Measurements from ENCODE around the gene CAPN5.

DNA sequence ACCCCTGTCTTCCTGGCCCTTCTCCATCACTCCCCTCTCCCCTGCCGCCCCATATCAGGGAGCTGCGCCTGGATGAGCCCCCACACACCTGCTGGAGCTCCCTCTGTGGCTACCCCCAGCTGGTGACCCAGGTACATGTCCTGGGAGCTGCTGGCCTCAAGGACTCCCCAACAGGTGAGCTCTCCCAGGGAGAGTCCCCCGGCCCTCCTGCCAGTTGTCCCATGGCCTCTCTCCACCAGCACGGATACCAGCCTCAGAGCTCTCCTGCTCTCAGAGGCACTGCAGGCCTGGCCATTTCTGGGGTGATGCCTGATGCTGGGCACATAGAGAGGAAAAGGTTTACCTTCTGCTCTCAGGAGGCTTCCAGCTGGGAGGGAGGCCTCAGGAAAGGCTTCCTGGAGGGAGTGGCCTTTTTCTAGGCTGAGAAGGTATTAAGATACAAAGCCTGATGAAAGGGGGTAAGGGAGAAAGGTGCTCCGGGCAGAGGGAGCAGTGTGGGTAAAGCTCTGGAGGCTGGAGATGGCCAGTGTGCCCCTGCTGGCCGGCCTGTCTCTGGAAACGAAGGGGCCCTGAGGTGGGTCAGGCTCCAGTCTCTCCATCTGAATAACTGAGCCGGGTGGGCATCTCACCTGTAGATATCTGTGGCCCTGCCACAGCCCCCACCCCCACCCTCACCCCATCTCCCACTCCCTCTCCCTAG lies 55.3 kb downstream of the CAPN5 start:
- TF ChIP-seq ZNF384 (IDR thresholded peaks at IDR 0.05; ENCODE audit: borderline replicate concordance, low read depth, low read length) (no peak), RFX5 (IDR thresholded peaks at IDR 0.05; ENCODE audit: low read depth, low read length) (no peak), NFYB (IDR thresholded peaks at IDR 0.05; ENCODE audit: insufficient read depth, low read depth, low read length) (no peak), ASH2L (IDR thresholded peaks at IDR 0.05; ENCODE audit: borderline replicate concordance, low read depth) (no peak), KLF5 (IDR thresholded peaks at IDR 0.05; ENCODE audit: partially characterized antibody) (no peak), SPI1 (IDR thresholded peaks at IDR 0.05; ENCODE audit: borderline replicate concordance, insufficient read depth, low read depth, low read length) (no peak), YY1 (IDR thresholded peaks at IDR 0.05; ENCODE audit: low read depth, low read length) (no peak), SRF (IDR thresholded peaks at IDR 0.05; ENCODE audit: low read depth in 2 of 2, low read length in 2 of 2) (no peak), SIX5 (IDR thresholded peaks at IDR 0.05; ENCODE audit: low read depth, low read length, severe bottlenecking) (no peak), EP300 (IDR thresholded peaks at IDR 0.05; ENCODE audit: borderline replicate concordance in 1 of 2, control insufficient read depth in 1 of 2, low read depth in 2 of 2, low read length in 2 of 2) (no peak)
- TF ChIP-seq, protein P1, sequence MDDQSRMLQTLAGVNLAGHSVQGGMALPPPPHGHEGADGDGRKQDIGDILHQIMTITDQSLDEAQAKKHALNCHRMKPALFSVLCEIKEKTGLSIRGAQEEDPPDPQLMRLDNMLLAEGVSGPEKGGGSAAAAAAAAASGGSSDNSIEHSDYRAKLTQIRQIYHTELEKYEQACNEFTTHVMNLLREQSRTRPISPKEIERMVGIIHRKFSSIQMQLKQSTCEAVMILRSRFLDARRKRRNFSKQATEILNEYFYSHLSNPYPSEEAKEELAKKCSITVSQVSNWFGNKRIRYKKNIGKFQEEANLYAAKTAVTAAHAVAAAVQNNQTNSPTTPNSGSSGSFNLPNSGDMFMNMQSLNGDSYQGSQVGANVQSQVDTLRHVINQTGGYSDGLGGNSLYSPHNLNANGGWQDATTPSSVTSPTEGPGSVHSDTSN (IDR thresholded peaks at IDR 0.05; ENCODE audit: insufficient replicate concordance, low read depth, low read length): no peak
- TF ChIP-seq, protein P2, sequence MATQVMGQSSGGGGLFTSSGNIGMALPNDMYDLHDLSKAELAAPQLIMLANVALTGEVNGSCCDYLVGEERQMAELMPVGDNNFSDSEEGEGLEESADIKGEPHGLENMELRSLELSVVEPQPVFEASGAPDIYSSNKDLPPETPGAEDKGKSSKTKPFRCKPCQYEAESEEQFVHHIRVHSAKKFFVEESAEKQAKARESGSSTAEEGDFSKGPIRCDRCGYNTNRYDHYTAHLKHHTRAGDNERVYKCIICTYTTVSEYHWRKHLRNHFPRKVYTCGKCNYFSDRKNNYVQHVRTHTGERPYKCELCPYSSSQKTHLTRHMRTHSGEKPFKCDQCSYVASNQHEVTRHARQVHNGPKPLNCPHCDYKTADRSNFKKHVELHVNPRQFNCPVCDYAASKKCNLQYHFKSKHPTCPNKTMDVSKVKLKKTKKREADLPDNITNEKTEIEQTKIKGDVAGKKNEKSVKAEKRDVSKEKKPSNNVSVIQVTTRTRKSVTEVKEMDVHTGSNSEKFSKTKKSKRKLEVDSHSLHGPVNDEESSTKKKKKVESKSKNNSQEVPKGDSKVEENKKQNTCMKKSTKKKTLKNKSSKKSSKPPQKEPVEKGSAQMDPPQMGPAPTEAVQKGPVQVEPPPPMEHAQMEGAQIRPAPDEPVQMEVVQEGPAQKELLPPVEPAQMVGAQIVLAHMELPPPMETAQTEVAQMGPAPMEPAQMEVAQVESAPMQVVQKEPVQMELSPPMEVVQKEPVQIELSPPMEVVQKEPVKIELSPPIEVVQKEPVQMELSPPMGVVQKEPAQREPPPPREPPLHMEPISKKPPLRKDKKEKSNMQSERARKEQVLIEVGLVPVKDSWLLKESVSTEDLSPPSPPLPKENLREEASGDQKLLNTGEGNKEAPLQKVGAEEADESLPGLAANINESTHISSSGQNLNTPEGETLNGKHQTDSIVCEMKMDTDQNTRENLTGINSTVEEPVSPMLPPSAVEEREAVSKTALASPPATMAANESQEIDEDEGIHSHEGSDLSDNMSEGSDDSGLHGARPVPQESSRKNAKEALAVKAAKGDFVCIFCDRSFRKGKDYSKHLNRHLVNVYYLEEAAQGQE (IDR thresholded peaks at IDR 0.05; ENCODE audit: low read depth, low read length): no peak
- TF ChIP-seq, protein P3, sequence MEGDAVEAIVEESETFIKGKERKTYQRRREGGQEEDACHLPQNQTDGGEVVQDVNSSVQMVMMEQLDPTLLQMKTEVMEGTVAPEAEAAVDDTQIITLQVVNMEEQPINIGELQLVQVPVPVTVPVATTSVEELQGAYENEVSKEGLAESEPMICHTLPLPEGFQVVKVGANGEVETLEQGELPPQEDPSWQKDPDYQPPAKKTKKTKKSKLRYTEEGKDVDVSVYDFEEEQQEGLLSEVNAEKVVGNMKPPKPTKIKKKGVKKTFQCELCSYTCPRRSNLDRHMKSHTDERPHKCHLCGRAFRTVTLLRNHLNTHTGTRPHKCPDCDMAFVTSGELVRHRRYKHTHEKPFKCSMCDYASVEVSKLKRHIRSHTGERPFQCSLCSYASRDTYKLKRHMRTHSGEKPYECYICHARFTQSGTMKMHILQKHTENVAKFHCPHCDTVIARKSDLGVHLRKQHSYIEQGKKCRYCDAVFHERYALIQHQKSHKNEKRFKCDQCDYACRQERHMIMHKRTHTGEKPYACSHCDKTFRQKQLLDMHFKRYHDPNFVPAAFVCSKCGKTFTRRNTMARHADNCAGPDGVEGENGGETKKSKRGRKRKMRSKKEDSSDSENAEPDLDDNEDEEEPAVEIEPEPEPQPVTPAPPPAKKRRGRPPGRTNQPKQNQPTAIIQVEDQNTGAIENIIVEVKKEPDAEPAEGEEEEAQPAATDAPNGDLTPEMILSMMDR (IDR thresholded peaks at IDR 0.05 in 2 of 3, conservative IDR thresholded peaks at IDR 0.05 in 1 of 3; ENCODE audit: control insufficient read depth in 2 of 3, extremely low read depth in 1 of 3, insufficient read depth in 1 of 3, low read depth in 3 of 3, low read length in 3 of 3): no peak
- TF ChIP-seq, protein P4, sequence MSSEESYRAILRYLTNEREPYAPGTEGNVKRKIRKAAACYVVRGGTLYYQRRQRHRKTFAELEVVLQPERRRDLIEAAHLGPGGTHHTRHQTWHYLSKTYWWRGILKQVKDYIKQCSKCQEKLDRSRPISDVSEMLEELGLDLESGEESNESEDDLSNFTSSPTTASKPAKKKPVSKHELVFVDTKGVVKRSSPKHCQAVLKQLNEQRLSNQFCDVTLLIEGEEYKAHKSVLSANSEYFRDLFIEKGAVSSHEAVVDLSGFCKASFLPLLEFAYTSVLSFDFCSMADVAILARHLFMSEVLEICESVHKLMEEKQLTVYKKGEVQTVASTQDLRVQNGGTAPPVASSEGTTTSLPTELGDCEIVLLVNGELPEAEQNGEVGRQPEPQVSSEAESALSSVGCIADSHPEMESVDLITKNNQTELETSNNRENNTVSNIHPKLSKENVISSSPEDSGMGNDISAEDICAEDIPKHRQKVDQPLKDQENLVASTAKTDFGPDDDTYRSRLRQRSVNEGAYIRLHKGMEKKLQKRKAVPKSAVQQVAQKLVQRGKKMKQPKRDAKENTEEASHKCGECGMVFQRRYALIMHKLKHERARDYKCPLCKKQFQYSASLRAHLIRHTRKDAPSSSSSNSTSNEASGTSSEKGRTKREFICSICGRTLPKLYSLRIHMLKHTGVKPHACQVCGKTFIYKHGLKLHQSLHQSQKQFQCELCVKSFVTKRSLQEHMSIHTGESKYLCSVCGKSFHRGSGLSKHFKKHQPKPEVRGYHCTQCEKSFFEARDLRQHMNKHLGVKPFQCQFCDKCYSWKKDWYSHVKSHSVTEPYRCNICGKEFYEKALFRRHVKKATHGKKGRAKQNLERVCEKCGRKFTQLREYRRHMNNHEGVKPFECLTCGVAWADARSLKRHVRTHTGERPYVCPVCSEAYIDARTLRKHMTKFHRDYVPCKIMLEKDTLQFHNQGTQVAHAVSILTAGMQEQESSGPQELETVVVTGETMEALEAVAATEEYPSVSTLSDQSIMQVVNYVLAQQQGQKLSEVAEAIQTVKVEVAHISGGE (CRISPR knock-in tag; IDR thresholded peaks at IDR 0.05): no peak
